GM23338 (cell line): ENCODE data around the gene CTF1. TPM values are rescaled to one million over a fixed set of nuclear protein-coding genes. Genes with fewer than 3 reads are reported as not detected.

ENCODE experiments used
- ATAC-seq: fragments of 200-7000 bp; cut with Tn5 transposase; 3 replicates; pipeline ENCODE4 v1.9.1; 2020
- DNase-seq: peaks from one replicate; pipeline ENCODE4 v3.0.0-alpha.2; 2015; ENCODE audit warnings: low spot score
- H2AFZ ChIP-seq: fragments of 200-600 bp; sonication (generic); 2 replicates; pipeline ENCODE4 v1.8.0; 2016; ENCODE audit warnings: antibody characterized with exemption, mild to moderate bottlenecking, moderate library complexity
- H3F3A ChIP-seq: fragments of 200-600 bp; sonication (generic); replicated peaks from 2 replicates; pipeline ENCODE4 v1.8.0; 2017; ENCODE audit warnings: antibody characterized with exemption, mixed run types, low read depth
- H3K27ac ChIP-seq: fragments of 200-600 bp; sonication (generic); 2 replicates; pipeline ENCODE4 v1.6.1; 2016; ENCODE audit warnings: low read depth
- H3K27me3 ChIP-seq: fragments of 200-600 bp; sonication (generic); 2 replicates; pipeline ENCODE4 v1.8.0; 2016; ENCODE audit warnings: mild to moderate bottlenecking, mixed run types, moderate library complexity; ENCODE audit not compliant: insufficient read depth
- H3K36me3 ChIP-seq: fragments of 200-600 bp; sonication (generic); 2 replicates; pipeline ENCODE4 v1.8.0; 2016; ENCODE audit warnings: mild to moderate bottlenecking; ENCODE audit not compliant: insufficient read depth
- H3K4me1 ChIP-seq: fragments of 200-600 bp; sonication (generic); 2 replicates; pipeline ENCODE4 v1.8.0; 2016; ENCODE audit warnings: mild to moderate bottlenecking, moderate library complexity; ENCODE audit not compliant: insufficient read depth
- H3K4me2 ChIP-seq: fragments of 200-600 bp; sonication (generic); 2 replicates; pipeline ENCODE4 v1.7.1; 2017; ENCODE audit warnings: mixed run types
- H3K4me3 ChIP-seq: fragments of 200-600 bp; sonication (generic); 2 replicates; pipeline ENCODE4 v1.6.1; 2016; ENCODE audit warnings: mixed run types
- H3K79me2 ChIP-seq: fragments of 200-600 bp; sonication (generic); replicated peaks from 2 replicates; pipeline ENCODE4 v1.8.0; 2017; ENCODE audit warnings: mild to moderate bottlenecking; ENCODE audit not compliant: insufficient read depth
- H3K9me2 ChIP-seq: fragments of 200-600 bp; sonication (generic); 2 replicates; pipeline ENCODE4 v1.8.0; 2017; ENCODE audit not compliant: insufficient read depth
- H4K20me1 ChIP-seq: fragments of 200-600 bp; sonication (generic); replicated peaks from 2 replicates; pipeline ENCODE4 v1.8.0; 2017; ENCODE audit warnings: mild to moderate bottlenecking; ENCODE audit not compliant: insufficient read depth
- H3K27ac Mint-ChIP-seq: 2 replicates; pipeline ENCODE4 v1.8.0; 2020; ENCODE audit warnings: inconsistent platforms, mild to moderate bottlenecking, moderate library complexity, mixed read lengths
- H3K27me3 Mint-ChIP-seq: 3 replicates; pipeline ENCODE4 v1.8.0; 2022; ENCODE audit warnings: low read depth, mild to moderate bottlenecking, moderate library complexity, mixed read lengths, inconsistent platforms; ENCODE audit not compliant: insufficient read depth, poor library complexity
- H3K36me3 Mint-ChIP-seq: 3 replicates; pipeline ENCODE4 v1.8.0; 2021; ENCODE audit warnings: low read depth, mild to moderate bottlenecking, inconsistent platforms, moderate library complexity, mixed read lengths
- H3K4me1 Mint-ChIP-seq: 3 replicates; pipeline ENCODE4 v1.8.0; 2020; ENCODE audit warnings: mild to moderate bottlenecking, inconsistent platforms, mixed read lengths
- H3K4me3 Mint-ChIP-seq: 3 replicates; pipeline ENCODE4 v1.8.0; 2021; ENCODE audit warnings: moderate library complexity, mild to moderate bottlenecking, inconsistent platforms, mixed read lengths
- H3K9me3 Mint-ChIP-seq: 3 replicates; pipeline ENCODE4 v1.8.0; 2020; ENCODE audit warnings: moderate library complexity, mild to moderate bottlenecking, inconsistent platforms, mixed read lengths
- EZH2 ChIP-seq: fragments of 200-600 bp; sonication (generic); IDR thresholded peaks from one replicate; pipeline ENCODE4 v1.8.0; 2017; ENCODE audit warnings: antibody characterized with exemption, mild to moderate bottlenecking, low read depth; ENCODE audit not compliant: unreplicated experiment
- EZH2phosphoT487 ChIP-seq: fragments of 200-600 bp; sonication (generic); IDR thresholded peaks from one replicate; pipeline ENCODE4 v1.8.1; 2018; ENCODE audit warnings: antibody characterized with exemption; ENCODE audit not compliant: unreplicated experiment
- JUNB ChIP-seq: IDR thresholded peaks from one replicate; pipeline ENCODE4 v1.6.1; 2016; ENCODE audit warnings: antibody characterized with exemption; ENCODE audit not compliant: unreplicated experiment
- POLR2AphosphoS5 ChIP-seq: IDR thresholded peaks from 2 replicates; pipeline ENCODE4 v1.6.1; 2016; ENCODE audit warnings: antibody characterized with exemption, low read depth
- STAT1 ChIP-seq: IDR thresholded peaks from one replicate; pipeline ENCODE4 v1.6.1; 2016; ENCODE audit warnings: antibody characterized with exemption; ENCODE audit not compliant: unreplicated experiment
- polyA plus RNA-seq: library from polyadenylated mRNA; unstranded; fragments of >200 nt; fragmentation: Nextera tagmentation; extraction: Ambion mirVana; gene quantifications from 2 replicates; pipeline ENCODE4 v1.2.1, GENCODE V29; 2016
- total RNA-seq: library from RNA; depleted of rRNA; stranded (reverse); fragments of >200 nt; shearing (Covaris generic); gene quantifications from 2 replicates; pipeline ENCODE4 v1.2.3, GENCODE V29; 2014
- TF ChIP-seq, protein P1 (sequence below), 2 experiments: fragments of 200-600 bp in 1 of 2; sonication (generic) in 1 of 2; conservative IDR thresholded peaks; 2 replicates each; pipeline versions ENCODE4 v1.5.1 to v1.6.1; 2016 to 2017; ENCODE audit warnings: antibody characterized with exemption in 2 of 2, low read depth in 2 of 2, mild to moderate bottlenecking in 2 of 2, moderate library complexity in 1 of 2
- TF ChIP-seq, protein P2 (sequence below): IDR thresholded peaks from 2 replicates; pipeline ENCODE4 v1.6.1; 2016; ENCODE audit warnings: antibody characterized with exemption
- TF ChIP-seq, protein P3 (sequence below): fragments of 250-450 bp; sonication (Bioruptor Pico); IDR thresholded peaks from 2 replicates; pipeline ENCODE4 v1.5.0; 2020; ENCODE audit warnings: mild to moderate bottlenecking, moderate library complexity

The CTF1 gene
- total and polyA plus RNA-seq, 2 experiments from 2014 or later, result 0.24 to 0.52 TPM

- TF ChIP-seq EZH2, result no peak
- TF ChIP-seq, protein P1, sequence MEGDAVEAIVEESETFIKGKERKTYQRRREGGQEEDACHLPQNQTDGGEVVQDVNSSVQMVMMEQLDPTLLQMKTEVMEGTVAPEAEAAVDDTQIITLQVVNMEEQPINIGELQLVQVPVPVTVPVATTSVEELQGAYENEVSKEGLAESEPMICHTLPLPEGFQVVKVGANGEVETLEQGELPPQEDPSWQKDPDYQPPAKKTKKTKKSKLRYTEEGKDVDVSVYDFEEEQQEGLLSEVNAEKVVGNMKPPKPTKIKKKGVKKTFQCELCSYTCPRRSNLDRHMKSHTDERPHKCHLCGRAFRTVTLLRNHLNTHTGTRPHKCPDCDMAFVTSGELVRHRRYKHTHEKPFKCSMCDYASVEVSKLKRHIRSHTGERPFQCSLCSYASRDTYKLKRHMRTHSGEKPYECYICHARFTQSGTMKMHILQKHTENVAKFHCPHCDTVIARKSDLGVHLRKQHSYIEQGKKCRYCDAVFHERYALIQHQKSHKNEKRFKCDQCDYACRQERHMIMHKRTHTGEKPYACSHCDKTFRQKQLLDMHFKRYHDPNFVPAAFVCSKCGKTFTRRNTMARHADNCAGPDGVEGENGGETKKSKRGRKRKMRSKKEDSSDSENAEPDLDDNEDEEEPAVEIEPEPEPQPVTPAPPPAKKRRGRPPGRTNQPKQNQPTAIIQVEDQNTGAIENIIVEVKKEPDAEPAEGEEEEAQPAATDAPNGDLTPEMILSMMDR (conservative IDR thresholded peaks at IDR 0.05; ENCODE audit: low read depth in 2 of 2), result no peak
- TF ChIP-seq, protein P2, sequence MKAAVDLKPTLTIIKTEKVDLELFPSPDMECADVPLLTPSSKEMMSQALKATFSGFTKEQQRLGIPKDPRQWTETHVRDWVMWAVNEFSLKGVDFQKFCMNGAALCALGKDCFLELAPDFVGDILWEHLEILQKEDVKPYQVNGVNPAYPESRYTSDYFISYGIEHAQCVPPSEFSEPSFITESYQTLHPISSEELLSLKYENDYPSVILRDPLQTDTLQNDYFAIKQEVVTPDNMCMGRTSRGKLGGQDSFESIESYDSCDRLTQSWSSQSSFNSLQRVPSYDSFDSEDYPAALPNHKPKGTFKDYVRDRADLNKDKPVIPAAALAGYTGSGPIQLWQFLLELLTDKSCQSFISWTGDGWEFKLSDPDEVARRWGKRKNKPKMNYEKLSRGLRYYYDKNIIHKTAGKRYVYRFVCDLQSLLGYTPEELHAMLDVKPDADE, result no peak
- TF ChIP-seq POLR2AphosphoS5, result no peak
Measured at GRCh38 chr16:30846649-30847402, 49.6 kb upstream of the CTF1 start (continued).

DNA sequence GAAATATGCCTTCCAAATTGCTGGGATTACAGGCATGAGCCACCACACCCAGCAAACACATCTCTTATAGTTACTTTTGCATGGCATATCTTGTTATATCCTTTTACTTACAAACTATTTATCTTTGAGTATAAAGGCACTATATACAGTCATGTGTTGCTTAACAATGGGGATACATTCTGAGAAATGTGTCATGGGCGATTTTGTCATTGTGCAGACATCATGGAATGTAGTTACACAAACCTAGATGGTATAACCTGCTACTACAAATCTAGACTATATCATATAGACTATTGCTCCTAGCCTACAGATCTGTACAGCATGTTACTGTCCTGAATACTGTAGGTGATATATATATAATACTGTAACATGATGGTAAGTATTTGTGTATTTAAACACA, 46.2 kb upstream of the CTF1 start:
- Histone ChIP-seq H3K36me3 (no peaks in the 10 kb centered on the region), H3K4me2 (no peak overlapping the region), H3K9me2 (no peaks in the 10 kb centered on the region), H3K4me3 (no peak overlapping the region), H2AFZ (no peak overlapping the region), H3K27me3 (no peaks in the 10 kb centered on the region), H3K4me1 (no peaks in the 10 kb centered on the region), H3K79me2 (no peaks in the 10 kb centered on the region), H4K20me1 (no peaks in the 10 kb centered on the region), H3F3A (0 out of 2 replicates have a peak, but pooled peaks cover 1% of the 10 kb centered on the region), H3K27ac (no peak overlapping the region)
- no peak overlapping the region for H3K27ac Mint-ChIP-seq
- DNase-seq (no peak), ATAC-seq (no peak)
- peaks cover 2% of the 10 kb centered on the region for H3K27me3 Mint-ChIP-seq
- H3K4me3 Mint-ChIP-seq, result no peak overlapping the region
- peaks cover 2% of the 10 kb centered on the region; the same call in 1 of the 3 replicates for H3K4me1 Mint-ChIP-seq
- H3K9me3 Mint-ChIP-seq, result no peaks in the 10 kb centered on the region
- TF ChIP-seq JUNB (no peak), EZH2phosphoT487 (no peak), STAT1 (no peak), EZH2 (no peak)
- TF ChIP-seq, protein P3, sequence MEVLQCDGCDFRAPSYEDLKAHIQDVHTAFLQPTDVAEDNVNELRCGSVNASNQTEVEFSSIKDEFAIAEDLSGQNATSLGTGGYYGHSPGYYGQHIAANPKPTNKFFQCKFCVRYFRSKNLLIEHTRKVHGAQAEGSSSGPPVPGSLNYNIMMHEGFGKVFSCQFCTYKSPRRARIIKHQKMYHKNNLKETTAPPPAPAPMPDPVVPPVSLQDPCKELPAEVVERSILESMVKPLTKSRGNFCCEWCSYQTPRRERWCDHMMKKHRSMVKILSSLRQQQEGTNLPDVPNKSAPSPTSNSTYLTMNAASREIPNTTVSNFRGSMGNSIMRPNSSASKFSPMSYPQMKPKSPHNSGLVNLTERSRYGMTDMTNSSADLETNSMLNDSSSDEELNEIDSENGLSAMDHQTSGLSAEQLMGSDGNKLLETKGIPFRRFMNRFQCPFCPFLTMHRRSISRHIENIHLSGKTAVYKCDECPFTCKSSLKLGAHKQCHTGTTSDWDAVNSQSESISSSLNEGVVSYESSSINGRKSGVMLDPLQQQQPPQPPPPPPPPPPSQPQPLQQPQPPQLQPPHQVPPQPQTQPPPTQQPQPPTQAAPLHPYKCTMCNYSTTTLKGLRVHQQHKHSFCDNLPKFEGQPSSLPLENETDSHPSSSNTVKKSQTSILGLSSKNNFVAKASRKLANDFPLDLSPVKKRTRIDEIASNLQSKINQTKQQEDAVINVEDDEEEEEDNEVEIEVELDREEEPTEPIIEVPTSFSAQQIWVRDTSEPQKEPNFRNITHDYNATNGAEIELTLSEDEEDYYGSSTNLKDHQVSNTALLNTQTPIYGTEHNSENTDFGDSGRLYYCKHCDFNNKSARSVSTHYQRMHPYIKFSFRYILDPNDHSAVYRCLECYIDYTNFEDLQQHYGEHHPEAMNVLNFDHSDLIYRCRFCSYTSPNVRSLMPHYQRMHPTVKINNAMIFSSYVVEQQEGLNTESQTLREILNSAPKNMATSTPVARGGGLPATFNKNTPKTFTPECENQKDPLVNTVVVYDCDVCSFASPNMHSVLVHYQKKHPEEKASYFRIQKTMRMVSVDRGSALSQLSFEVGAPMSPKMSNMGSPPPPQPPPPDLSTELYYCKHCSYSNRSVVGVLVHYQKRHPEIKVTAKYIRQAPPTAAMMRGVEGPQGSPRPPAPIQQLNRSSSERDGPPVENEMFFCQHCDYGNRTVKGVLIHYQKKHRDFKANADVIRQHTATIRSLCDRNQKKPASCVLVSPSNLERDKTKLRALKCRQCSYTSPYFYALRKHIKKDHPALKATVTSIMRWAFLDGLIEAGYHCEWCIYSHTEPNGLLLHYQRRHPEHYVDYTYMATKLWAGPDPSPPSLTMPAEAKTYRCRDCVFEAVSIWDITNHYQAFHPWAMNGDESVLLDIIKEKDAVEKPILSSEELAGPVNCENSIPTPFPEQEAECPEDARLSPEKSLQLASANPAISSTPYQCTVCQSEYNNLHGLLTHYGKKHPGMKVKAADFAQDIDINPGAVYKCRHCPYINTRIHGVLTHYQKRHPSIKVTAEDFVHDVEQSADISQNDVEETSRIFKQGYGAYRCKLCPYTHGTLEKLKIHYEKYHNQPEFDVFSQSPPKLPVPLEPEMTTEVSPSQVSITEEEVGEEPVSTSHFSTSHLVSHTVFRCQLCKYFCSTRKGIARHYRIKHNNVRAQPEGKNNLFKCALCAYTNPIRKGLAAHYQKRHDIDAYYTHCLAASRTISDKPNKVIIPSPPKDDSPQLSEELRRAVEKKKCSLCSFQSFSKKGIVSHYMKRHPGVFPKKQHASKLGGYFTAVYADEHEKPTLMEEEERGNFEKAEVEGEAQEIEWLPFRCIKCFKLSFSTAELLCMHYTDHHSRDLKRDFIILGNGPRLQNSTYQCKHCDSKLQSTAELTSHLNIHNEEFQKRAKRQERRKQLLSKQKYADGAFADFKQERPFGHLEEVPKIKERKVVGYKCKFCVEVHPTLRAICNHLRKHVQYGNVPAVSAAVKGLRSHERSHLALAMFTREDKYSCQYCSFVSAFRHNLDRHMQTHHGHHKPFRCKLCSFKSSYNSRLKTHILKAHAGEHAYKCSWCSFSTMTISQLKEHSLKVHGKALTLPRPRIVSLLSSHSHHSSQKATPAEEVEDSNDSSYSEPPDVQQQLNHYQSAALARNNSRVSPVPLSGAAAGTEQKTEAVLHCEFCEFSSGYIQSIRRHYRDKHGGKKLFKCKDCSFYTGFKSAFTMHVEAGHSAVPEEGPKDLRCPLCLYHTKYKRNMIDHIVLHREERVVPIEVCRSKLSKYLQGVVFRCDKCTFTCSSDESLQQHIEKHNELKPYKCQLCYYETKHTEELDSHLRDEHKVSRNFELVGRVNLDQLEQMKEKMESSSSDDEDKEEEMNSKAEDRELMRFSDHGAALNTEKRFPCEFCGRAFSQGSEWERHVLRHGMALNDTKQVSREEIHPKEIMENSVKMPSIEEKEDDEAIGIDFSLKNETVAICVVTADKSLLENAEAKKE, result no peak
- TF ChIP-seq, protein P2, result no peak
- H3K36me3 Mint-ChIP-seq, result no peaks in the 10 kb centered on the region
